ENCODE measurements around the gene RNASEH2C. TPM values are rescaled to one million over a fixed set of nuclear protein-coding genes. Genes with fewer than 3 reads are reported as not detected.

RNASEH2C gene
- total and polyA plus RNA-seq, 2 of the 13 experiments (the other 11 are each of a cell fraction or from before 2014, with no cell fraction given): 27.4 to 50.9 TPM

GRCh38 chr11:65711785-65712632 lies 8.6 kb downstream of the RNASEH2C start, which contains the start of gene KAT5 (continued):
- TF ChIP-seq ZBTB49 (CRISPR knock-in tag; IDR thresholded peaks at IDR 0.05; ENCODE audit: borderline replicate concordance) (no peak; the same call in 1 of the 2 replicates), HIC2 (CRISPR knock-in tag; IDR thresholded peaks at IDR 0.05; ENCODE audit: low read depth) (peak; percentile 74), PAF1 (CRISPR knock-in tag; IDR thresholded peaks at IDR 0.05) (no peak), ZZZ3 (CRISPR knock-in tag; IDR thresholded peaks at IDR 0.05; ENCODE audit: borderline replicate concordance) (peak; percentile 83; the same call in 1 of the 2 replicates), MYC (CRISPR knock-in tag; IDR thresholded peaks at IDR 0.05; ENCODE audit: borderline replicate concordance) (peak; percentile 82; the same call in 1 of the 2 replicates), ZNF3 (CRISPR knock-in tag; IDR thresholded peaks at IDR 0.05) (0 out of 2 replicates have a peak, but pooled peaks have one; percentile 70), ZNF644 (CRISPR knock-in tag; IDR thresholded peaks at IDR 0.05; ENCODE audit: low read depth) (no peak), FOXO1 (CRISPR knock-in tag; IDR thresholded peaks at IDR 0.05) (no peak), ZFY (CRISPR knock-in tag; IDR thresholded peaks at IDR 0.05) (peak; percentile 94), MXD4 (CRISPR knock-in tag; IDR thresholded peaks at IDR 0.05) (peak; percentile 95), RFXAP (CRISPR knock-in tag; IDR thresholded peaks at IDR 0.05; ENCODE audit: borderline replicate concordance) (no peak), ZNF546 (CRISPR knock-in tag; conservative IDR thresholded peaks at IDR 0.05) (peak; percentile 99), KDM1A (CRISPR knock-in tag; IDR thresholded peaks at IDR 0.05) (0 out of 2 replicates have a peak, but pooled peaks have one; percentile 18), MATR3 (CRISPR knock-in tag; IDR thresholded peaks at IDR 0.05) (no peak)
- TF ChIP-seq, protein P1, sequence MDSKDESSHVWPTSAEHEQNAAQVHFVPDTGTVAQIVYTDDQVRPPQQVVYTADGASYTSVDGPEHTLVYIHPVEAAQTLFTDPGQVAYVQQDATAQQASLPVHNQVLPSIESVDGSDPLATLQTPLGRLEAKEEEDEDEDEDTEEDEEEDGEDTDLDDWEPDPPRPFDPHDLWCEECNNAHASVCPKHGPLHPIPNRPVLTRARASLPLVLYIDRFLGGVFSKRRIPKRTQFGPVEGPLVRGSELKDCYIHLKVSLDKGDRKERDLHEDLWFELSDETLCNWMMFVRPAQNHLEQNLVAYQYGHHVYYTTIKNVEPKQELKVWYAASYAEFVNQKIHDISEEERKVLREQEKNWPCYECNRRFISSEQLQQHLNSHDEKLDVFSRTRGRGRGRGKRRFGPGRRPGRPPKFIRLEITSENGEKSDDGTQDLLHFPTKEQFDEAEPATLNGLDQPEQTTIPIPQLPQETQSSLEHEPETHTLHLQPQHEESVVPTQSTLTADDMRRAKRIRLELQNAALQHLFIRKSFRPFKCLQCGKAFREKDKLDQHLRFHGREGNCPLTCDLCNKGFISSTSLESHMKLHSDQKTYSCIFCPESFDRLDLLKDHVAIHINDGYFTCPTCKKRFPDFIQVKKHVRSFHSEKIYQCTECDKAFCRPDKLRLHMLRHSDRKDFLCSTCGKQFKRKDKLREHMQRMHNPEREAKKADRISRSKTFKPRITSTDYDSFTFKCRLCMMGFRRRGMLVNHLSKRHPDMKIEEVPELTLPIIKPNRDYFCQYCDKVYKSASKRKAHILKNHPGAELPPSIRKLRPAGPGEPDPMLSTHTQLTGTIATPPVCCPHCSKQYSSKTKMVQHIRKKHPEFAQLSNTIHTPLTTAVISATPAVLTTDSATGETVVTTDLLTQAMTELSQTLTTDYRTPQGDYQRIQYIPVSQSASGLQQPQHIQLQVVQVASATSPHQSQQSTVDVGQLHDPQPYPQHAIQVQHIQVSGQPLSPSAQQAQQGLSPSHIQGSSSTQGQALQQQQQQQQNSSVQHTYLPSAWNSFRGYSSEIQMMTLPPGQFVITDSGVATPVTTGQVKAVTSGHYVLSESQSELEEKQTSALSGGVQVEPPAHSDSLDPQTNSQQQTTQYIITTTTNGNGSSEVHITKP (CRISPR knock-in tag; IDR thresholded peaks at IDR 0.05; ENCODE audit: low read depth): 0 out of 2 replicates have a peak, but pooled peaks have one; percentile 59
- TF ChIP-seq, protein P2, sequence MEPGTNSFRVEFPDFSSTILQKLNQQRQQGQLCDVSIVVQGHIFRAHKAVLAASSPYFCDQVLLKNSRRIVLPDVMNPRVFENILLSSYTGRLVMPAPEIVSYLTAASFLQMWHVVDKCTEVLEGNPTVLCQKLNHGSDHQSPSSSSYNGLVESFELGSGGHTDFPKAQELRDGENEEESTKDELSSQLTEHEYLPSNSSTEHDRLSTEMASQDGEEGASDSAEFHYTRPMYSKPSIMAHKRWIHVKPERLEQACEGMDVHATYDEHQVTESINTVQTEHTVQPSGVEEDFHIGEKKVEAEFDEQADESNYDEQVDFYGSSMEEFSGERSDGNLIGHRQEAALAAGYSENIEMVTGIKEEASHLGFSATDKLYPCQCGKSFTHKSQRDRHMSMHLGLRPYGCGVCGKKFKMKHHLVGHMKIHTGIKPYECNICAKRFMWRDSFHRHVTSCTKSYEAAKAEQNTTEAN (CRISPR knock-in tag; conservative IDR thresholded peaks at IDR 0.05): peak; percentile 79; the same call in 1 of the 2 replicates
- TF ChIP-seq, protein P3, sequence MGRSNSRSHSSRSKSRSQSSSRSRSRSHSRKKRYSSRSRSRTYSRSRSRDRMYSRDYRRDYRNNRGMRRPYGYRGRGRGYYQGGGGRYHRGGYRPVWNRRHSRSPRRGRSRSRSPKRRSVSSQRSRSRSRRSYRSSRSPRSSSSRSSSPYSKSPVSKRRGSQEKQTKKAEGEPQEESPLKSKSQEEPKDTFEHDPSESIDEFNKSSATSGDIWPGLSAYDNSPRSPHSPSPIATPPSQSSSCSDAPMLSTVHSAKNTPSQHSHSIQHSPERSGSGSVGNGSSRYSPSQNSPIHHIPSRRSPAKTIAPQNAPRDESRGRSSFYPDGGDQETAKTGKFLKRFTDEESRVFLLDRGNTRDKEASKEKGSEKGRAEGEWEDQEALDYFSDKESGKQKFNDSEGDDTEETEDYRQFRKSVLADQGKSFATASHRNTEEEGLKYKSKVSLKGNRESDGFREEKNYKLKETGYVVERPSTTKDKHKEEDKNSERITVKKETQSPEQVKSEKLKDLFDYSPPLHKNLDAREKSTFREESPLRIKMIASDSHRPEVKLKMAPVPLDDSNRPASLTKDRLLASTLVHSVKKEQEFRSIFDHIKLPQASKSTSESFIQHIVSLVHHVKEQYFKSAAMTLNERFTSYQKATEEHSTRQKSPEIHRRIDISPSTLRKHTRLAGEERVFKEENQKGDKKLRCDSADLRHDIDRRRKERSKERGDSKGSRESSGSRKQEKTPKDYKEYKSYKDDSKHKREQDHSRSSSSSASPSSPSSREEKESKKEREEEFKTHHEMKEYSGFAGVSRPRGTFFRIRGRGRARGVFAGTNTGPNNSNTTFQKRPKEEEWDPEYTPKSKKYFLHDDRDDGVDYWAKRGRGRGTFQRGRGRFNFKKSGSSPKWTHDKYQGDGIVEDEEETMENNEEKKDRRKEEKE (IDR thresholded peaks at IDR 0.05): no peak
